Ramos (cell line): ENCODE measurements around the gene ANTXRL.

Experiments used
- in situ Hi-C: fragments of 300-500 bp; cut with MboI; formaldehyde crosslinking; loops from one replicate; pipeline ENCODE4 v1.14.3; 2022; ENCODE audit warnings: low sequenced_read_pairs; ENCODE audit not compliant: unreplicated experiment

Gene ANTXRL

GRCh38 chr10:46270086-46270811 lies 16.5 kb upstream of the ANTXRL start:
- in situ Hi-C loops, result loop anchor here (25.0 kb wide), 1 partner anchor 808 kb away; no protein-coding TSS in a partner anchor

- in situ Hi-C loops, result loop anchor here (25.0 kb wide), 1 partner anchor 809 kb away; no protein-coding TSS in a partner anchor
Measured at GRCh38 chr10:46270963-46271530, 15.8 kb upstream of the ANTXRL start.

DNA sequence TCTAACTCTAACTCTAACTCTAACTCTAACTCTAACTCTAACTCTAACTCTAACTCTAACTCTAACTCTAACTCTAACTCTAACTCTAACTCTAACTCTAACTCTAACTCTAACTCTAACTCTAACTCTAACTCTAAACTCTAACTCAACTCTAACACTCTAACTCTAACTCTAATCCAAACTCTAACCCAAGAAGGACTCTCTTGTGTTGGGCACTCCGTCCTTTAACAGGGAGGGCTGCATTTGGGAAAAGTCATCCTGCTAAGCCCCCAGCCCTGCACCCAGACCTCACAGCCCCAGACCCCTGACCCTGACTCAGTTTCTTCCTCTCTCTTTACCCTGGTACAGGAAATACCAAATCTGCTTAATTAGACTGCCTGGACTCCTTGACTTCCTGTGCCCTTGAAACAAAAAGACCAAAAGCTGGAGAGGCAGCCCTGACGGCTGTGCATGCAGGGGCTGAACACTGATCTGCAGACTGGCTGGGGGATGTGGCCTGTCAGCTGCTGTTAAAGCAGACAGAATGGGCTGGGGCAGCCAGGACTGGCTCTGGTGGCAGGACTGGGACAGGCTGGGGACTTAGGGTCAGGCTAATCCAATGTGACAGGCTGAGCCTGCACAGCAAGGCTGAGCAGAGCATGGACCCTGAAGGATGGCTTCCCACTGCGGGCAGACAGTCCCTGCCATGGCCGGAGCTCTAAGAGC lies 14.8 kb upstream of the ANTXRL start:
- in situ Hi-C loops, result loop anchor here (25.0 kb wide), 1 partner anchor 810 kb away; no protein-coding TSS in a partner anchor

GRCh38 chr10:46272863-46273415 lies 13.9 kb upstream of the ANTXRL start:
- in situ Hi-C loops, result loop anchor here (25.0 kb wide), 1 partner anchor 811 kb away; no protein-coding TSS in a partner anchor

GRCh38 chr10:46273506-46274477 lies 13.0 kb upstream of the ANTXRL start:
- in situ Hi-C loops, result loop anchor here (25.0 kb wide), 1 partner anchor 811 kb away; no protein-coding TSS in a partner anchor

DNA sequence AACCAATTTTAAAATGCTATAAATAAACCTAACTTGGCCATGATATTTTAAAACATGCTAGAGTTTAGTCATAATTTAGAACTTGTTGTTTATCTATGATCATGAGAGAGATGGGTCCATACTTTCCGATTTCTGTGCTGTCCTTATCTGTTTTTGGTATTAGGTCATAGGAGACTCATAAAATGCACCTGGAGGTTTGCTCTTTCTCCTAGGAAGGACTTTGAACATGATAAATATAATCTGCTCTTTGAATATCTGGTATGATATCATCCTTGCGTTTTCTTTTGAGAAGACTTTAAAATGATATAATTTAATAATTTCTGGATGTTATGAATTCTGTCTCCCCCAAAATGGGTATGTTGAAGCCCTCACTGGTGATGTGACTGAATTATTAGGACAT lies 9.0 kb upstream of the ANTXRL start:
- in situ Hi-C loops, result no loop called here

DNA sequence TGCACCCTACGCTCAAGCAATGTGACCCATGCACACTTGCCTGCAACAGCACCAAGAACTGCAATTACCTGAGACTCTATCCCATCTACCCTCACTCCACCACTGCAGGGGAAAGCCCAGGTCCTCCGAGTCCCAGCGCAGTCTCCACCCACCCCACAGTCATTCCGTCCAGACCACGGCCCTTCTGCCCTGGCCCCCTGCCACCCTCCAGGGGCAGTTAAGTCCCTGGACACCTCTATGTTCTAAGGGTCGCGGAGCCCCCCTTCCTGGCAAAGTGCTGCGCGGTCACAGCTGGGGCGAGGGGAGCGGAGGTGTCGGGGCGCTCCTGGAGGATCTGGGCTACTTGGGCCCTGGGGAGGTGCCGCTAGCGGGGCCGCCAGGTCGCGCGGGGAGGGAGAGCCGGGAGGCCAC lies 4.4 kb upstream of the ANTXRL start:
- in situ Hi-C loops, result loop anchor here (5.0 kb wide), 2 partner anchors 175 to 1100 kb away; partner anchors contain the start of gene ZNF488

DNA sequence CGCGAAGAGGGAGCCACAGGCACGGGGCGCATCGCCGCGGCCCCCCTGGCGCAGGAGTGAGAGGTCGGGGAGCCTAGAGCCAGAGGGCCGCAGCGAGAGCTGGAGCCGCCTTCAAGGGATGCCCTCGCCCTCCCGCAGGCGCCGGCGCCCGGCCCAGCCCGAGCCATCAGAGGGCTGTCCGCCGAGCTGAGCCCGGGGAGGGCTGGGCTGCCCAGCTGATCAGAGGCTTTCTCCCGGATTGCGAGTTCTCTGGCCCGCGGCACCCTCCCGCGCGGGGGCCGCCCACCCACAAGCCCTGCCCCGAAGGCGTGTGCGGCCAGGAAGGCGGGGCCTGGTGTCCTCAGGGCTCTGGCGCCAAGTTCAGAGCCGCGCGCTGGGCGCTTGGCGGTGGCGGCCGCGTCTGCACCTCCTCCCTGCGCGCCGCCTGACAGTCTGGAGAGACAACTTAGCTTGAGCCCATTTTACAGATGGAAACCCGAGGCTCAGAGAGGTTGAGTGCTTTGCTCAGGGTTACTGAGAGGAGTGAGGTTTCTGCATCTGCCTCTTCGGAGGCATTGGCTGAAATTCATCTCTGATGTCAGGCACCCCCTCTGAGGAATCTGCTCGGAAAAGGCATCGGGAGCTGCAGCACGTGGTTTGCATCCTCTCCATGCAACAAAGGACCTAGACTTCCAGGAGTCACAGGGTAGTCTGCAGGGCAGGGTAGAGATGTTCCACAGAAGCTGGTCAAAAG lies 3.8 kb upstream of the ANTXRL start:
- in situ Hi-C loops, result loop anchor here (5.0 kb wide), 2 partner anchors 176 to 1099 kb away; partner anchors contain the start of gene ZNF488

DNA sequence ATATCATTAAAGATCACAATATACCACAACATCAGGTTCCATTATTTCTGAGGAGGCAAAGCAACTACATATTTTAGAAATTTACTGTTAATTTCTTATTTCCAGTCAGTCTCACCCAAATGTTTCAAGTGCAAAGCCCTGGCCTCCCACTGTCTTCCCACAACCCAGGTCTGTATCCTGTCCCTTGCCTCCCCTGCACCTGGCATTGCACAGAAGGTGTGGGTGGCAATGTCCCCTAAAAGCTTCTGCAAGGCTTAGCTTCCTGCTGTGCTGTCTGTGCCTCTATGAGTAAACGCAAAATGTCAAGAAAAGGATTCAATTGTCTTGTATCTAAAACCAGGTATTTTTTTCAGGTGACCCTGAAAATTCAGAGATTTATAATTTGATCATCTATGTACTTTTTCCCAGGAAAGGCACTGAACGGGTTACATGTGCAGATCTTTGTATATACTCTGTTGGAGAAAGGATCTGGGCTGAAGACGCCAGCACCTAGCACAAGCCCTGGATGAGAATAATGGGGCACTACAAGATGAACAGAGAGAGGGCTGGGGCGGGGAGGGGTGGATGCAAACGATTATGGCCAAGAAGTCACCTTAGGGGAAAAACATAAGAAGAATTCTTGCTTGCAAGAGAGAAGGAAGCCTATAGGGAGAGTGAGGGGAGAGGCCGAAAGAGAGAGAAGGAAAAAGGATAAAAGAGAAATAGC lies 3.1 kb upstream of the ANTXRL start:
- in situ Hi-C loops, result loop anchor here (5.0 kb wide), 2 partner anchors 176 to 1099 kb away; partner anchors contain the start of gene ZNF488

DNA sequence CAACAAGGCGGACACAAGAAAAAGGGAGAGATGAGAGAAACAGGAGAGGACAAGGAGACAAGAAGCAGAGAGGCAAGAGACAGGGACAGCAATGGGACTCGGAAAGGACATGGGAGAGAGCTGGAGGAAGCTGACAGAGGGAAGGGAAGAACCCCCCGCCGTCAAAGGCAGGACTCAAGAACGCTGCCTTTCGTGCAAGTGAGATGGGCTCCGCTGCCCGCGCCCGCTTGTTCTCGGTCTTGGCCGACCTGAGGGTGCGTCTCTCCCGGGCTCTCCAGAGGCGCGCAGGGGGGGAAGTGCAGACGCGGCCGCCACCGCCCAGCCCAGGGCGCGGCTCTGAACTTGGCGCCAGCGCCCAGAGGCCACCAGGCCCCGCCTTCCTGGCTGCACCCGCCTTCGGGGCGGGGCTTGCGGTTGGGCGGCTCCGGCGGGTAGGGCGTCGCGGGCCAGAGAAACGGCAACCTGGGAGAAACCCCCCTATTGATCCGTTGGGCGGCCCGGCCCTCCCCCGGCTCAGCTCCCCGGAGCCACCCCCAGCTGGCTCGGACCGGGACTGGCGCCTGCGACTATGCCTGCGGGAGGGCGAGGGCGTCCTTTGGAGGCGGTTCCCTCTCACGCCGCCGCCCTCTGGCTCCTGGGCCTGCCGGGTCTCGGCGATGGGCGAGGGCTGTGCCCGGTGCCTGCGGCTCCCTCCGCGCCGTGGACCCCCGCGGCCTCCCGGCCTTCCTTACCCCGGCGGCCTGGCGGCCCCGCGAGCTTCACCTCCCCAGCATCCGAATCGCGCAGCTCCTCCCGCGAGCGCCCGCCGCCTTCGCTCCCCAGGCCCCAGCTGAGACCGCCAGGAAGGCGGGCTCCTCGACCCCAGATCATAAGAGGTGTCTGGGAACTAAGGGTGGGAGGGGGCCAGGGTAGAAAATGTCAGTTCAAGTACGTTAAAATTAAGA lies 2.2 kb upstream of the ANTXRL start:
- in situ Hi-C loops, result loop anchor here (5.0 kb wide), 2 partner anchors 177 to 1098 kb away; partner anchors contain the start of gene ZNF488

DNA sequence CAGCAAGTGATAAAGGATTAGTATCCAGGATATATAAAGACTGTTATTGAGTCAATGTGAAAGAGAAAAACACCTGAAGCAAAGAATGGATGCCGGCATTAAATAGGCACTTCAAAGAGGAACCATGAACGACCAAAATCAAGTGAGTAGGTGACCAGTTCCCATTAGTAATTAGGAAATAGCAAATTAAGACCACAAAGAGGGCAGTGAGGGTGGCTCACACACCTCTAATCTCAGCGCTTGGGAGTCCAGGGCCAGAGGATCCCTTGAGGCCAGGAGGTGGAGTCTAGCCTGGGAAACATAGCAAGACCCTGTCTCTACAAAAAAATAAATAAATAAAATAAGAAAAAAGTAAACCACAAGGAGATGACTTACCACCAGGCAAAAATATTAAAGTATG lies 1.5 kb upstream of the ANTXRL start:
- in situ Hi-C loops, result no loop called here

GRCh38 chr10:46285966-46286620 lies 704 bp upstream of the ANTXRL start:
- in situ Hi-C loops, result no loop called here

DNA sequence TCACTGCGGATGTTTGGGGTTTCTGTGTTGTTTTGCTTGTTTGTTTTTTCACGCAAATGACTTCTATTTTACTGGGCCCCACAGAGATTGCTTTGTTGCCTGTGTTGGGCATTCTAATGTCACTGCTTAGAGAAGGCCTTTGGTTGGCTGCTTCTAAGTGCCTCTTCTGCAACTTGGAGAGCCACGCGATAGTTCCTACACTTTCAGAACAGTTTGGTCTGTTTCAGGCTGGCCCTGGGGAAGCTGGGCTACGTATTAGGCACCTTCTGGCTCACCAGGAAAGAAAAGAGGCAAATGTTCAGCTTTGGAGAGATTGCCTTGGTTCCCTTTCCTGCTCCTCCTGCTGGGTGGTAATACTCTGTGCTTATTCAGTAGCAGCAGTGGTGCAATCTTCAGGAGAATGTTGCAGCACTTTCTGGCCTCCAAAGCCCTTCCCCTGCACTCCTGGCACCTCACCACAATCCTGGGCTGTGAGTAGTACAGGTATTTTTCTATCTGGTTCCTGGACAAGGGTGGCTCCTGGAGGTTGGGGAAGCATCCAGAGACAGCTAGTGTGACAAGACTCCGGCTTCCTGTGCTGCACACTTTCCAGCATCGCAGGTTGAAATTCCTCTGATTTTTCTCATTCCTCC lies 1.2 kb downstream of the ANTXRL start:
- in situ Hi-C loops, result no loop called here

DNA sequence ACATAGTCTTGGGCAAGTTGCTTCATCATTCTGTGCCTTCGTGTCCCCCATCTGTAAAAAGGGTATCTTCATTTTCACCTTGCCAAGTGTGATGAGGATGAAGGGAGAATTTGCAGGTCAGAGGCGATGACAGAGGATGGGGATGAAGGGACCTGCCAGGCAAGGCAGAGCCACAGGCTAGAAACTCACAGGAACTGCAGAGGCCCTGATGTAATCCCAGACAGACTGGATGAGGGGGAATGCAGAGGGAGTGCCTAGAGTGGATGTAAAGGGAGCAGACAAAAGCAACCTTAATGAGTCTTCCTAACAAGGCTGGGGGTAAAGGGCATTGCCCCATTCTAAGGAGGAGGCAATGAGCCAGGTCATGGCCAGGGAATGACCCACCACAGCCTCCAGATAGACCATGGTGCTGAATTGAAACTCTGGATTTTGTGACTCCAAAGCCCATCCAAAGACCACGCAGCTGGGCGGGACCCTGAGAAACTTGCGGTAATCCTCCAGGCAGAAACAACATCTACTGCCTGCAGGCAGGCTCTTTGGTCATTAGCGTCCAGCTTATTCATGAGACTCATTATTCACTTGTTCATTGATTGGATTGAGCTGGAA lies 1.9 kb downstream of the ANTXRL start:
- in situ Hi-C loops, result no loop called here

DNA sequence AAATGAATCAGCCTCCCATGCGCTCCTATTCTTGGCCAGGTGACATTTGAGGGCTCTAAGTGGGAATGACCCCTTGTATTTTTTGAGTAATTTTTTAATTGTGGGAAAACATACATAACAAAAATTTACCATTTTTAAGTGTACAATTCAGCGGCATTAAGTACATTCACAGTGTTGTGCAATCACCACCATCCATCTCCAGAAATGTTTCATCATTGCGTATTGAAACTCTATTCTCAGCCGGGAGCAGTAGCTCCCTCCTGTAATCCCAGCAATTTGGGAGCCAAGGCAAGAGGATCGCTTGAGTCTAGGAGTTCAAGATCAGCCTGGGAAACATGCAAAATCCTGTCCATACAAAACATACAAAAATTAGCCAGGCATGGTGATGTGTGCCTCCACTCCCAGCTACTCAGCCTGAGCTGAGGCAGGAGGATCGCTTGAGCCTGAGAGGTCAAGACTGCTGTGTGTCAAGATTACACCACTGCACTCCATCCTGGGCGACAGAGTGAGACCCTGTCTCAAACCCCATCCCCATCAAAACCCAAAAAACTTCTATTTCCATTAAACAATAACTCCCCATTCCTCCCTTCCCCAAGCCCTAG lies 2.5 kb downstream of the ANTXRL start:
- in situ Hi-C loops, result no loop called here
